H9 (cell line): ENCODE data around the gene SSH3. TPM values are rescaled to one million over a fixed set of nuclear protein-coding genes. Genes with fewer than 3 reads are reported as not detected.

Source experiments
- DNase-seq: peaks from one replicate; pipeline ENCODE4 v3.0.0-alpha.2; 2017
- H2AFZ ChIP-seq: one replicate; pipeline ENCODE4 v1.6.1; 2013; ENCODE audit warnings: mild to moderate bottlenecking, low read length, control low read depth, moderate library complexity
- H2AK5ac ChIP-seq: 2 replicates; pipeline ENCODE4 v1.6.1; 2013; ENCODE audit warnings: low read length, control low read depth, mixed read lengths; ENCODE audit not compliant: insufficient read length
- H2BK120ac ChIP-seq: one replicate; pipeline ENCODE4 v1.6.1; 2013; ENCODE audit warnings: low read depth, mild to moderate bottlenecking, low read length, control low read depth, inconsistent platforms; ENCODE audit not compliant: poor library complexity, severe bottlenecking
- H2BK12ac ChIP-seq: 2 replicates; pipeline ENCODE4 v1.6.1; 2013; ENCODE audit warnings: low read length, control low read depth, mixed read lengths, low read depth; ENCODE audit not compliant: insufficient read length
- H2BK15ac ChIP-seq: 2 replicates; pipeline ENCODE4 v1.6.1; 2013; ENCODE audit warnings: low read depth, low read length, control low read depth
- H2BK20ac ChIP-seq: one replicate; pipeline ENCODE4 v1.6.1; 2013; ENCODE audit warnings: low read depth, mild to moderate bottlenecking, low read length, control low read depth, inconsistent platforms; ENCODE audit not compliant: poor library complexity, severe bottlenecking
- H2BK5ac ChIP-seq: 2 replicates; pipeline ENCODE4 v1.6.1; 2013; ENCODE audit warnings: low read length, control low read depth, mixed read lengths; ENCODE audit not compliant: insufficient read length
- H3K14ac ChIP-seq: 2 replicates; pipeline ENCODE4 v1.6.1; 2013; ENCODE audit warnings: low read length, control low read depth; ENCODE audit not compliant: insufficient read depth
- H3K18ac ChIP-seq: 2 replicates; pipeline ENCODE4 v1.6.1; 2013; ENCODE audit warnings: low read depth, mild to moderate bottlenecking, mixed read lengths, low read length, control low read depth; ENCODE audit not compliant: insufficient read length
- H3K23ac ChIP-seq: 2 replicates; pipeline ENCODE4 v1.6.1; 2013; ENCODE audit warnings: low read length, control low read depth, mixed read lengths, low read depth; ENCODE audit not compliant: insufficient read length
- H3K23me2 ChIP-seq: 2 replicates; pipeline ENCODE4 v1.6.1; 2013; ENCODE audit warnings: low read depth, mild to moderate bottlenecking, mixed read lengths, low read length, control low read depth; ENCODE audit not compliant: insufficient read length, poor library complexity, severe bottlenecking
- H3K27ac ChIP-seq: 2 replicates; pipeline ENCODE4 v1.5.1; 2013; ENCODE audit warnings: low read length, control low read depth, mixed read lengths, low read depth; ENCODE audit not compliant: insufficient read length
- H3K27me3 ChIP-seq: 2 replicates; pipeline ENCODE4 v1.6.1; 2013; ENCODE audit warnings: low read length, control low read depth, inconsistent platforms; ENCODE audit not compliant: insufficient read depth
- H3K4ac ChIP-seq: 2 replicates; pipeline ENCODE4 v1.6.1; 2013; ENCODE audit warnings: low read depth, mild to moderate bottlenecking, control low read depth, inconsistent platforms, low read length, moderate library complexity
- H3K4me1 ChIP-seq: 2 replicates; pipeline ENCODE4 v1.6.1; 2013; ENCODE audit warnings: low read length, control low read depth, inconsistent platforms; ENCODE audit not compliant: insufficient read depth
- H3K4me2 ChIP-seq: 2 replicates; pipeline ENCODE4 v1.6.1; 2013; ENCODE audit warnings: low read length, control low read depth, mixed read lengths; ENCODE audit not compliant: insufficient read length, insufficient read depth
- H3K56ac ChIP-seq: 2 replicates; pipeline ENCODE4 v1.6.1; 2013; ENCODE audit warnings: low read depth, mild to moderate bottlenecking, mixed read lengths, low read length, control low read depth; ENCODE audit not compliant: insufficient read length
- H3K79me1 ChIP-seq: 2 replicates; pipeline ENCODE4 v1.6.1; 2013; ENCODE audit warnings: low read depth, mild to moderate bottlenecking, moderate library complexity, low read length, control low read depth, inconsistent platforms; ENCODE audit not compliant: insufficient read depth, poor library complexity, severe bottlenecking
- H3K79me2 ChIP-seq: 2 replicates; pipeline ENCODE4 v1.6.1; 2013; ENCODE audit warnings: low read length, control low read depth, inconsistent platforms; ENCODE audit not compliant: insufficient read depth
- H3K9ac ChIP-seq: 2 replicates; pipeline ENCODE4 v1.6.1; 2013; ENCODE audit warnings: low read length, control low read depth, mixed read lengths; ENCODE audit not compliant: insufficient read length; ENCODE audit errors: extremely low read depth
- H3K9me3 ChIP-seq: one replicate; pipeline ENCODE4 v1.6.1; 2013; ENCODE audit warnings: low read depth, low read length, inconsistent platforms; ENCODE audit not compliant: control insufficient read depth
- H3T11ph ChIP-seq: one replicate; pipeline ENCODE4 v1.6.1; 2013; ENCODE audit warnings: mild to moderate bottlenecking, low read length, control low read depth, inconsistent platforms
- H4K20me1 ChIP-seq: one replicate; pipeline ENCODE4 v1.6.1; 2013; ENCODE audit not compliant: control insufficient read depth, insufficient read length, insufficient read depth
- H4K5ac ChIP-seq: 2 replicates; pipeline ENCODE4 v1.6.1; 2013; ENCODE audit warnings: low read depth, mild to moderate bottlenecking, mixed read lengths, low read length, control low read depth; ENCODE audit not compliant: insufficient read length
- H4K8ac ChIP-seq: replicated peaks from 2 replicates; pipeline ENCODE4 v1.6.1; 2013; ENCODE audit warnings: low read length, control low read depth, mixed read lengths, low read depth; ENCODE audit not compliant: insufficient read length
- H4K91ac ChIP-seq: 2 replicates; pipeline ENCODE4 v1.6.1; 2013; ENCODE audit warnings: low read depth, mild to moderate bottlenecking, moderate library complexity, mixed read lengths, low read length, control low read depth; ENCODE audit not compliant: insufficient read length
- H3K27ac Mint-ChIP-seq, 3 experiments: 2 replicates in 2 of 3; 3 replicates in 1 of 3; pipeline ENCODE4 v1.8.0; 2020 to 2021; ENCODE audit warnings: mixed read lengths in 3 of 3, mild to moderate bottlenecking in 1 of 3, moderate library complexity in 1 of 3
- H3K27me3 Mint-ChIP-seq: 2 replicates; pipeline ENCODE4 v1.8.0; 2021; ENCODE audit warnings: low read depth, mild to moderate bottlenecking, moderate library complexity, mixed read lengths
- H3K36me3 Mint-ChIP-seq, 3 experiments: 2 replicates in 2 of 3; 3 replicates in 1 of 3; pipeline ENCODE4 v1.8.0; 2020 to 2021; ENCODE audit warnings: low read depth in 3 of 3, mixed read lengths in 3 of 3; ENCODE audit not compliant: insufficient read depth in 1 of 3
- H3K4me1 Mint-ChIP-seq, 2 experiments: 2 replicates each; pipeline ENCODE4 v1.8.0; 2020; ENCODE audit warnings: mixed read lengths in 2 of 2
- H3K4me3 Mint-ChIP-seq, 2 experiments: 2 replicates in 1 of 2; 3 replicates in 1 of 2; pipeline ENCODE4 v1.8.0; 2020 to 2021; ENCODE audit warnings: mild to moderate bottlenecking in 2 of 2, mixed read lengths in 2 of 2, moderate library complexity in 1 of 2
- H3K9me3 Mint-ChIP-seq, 2 experiments: 2 replicates in 1 of 2; 3 replicates in 1 of 2; pipeline ENCODE4 v1.8.0; 2020; ENCODE audit warnings: mild to moderate bottlenecking in 2 of 2, mixed read lengths in 2 of 2, moderate library complexity in 1 of 2
- WGBS: extraction: QIAGEN DNeasy Blood & Tissue Kit; methylation state at CpG from one replicate; pipeline ENCODE4 v1.1.7; 2013; ENCODE audit warnings: missing lambda C conversion rate, low lambda C conversion rate, mixed read lengths; ENCODE audit not compliant: insufficient read length; ENCODE audit errors: extremely low coverage; 5-methylcytosine and 5-hydroxymethylcytosine counted together
- total RNA-seq: library from RNA; stranded (reverse); gene quantifications from 2 replicates; pipeline ENCODE4 v1.2.1, GENCODE V29; 2021
- TF ChIP-seq, protein P1 (sequence below): fragments of 200-600 bp; sonication (generic); conservative IDR thresholded peaks from 3 replicates; pipeline ENCODE4 v1.8.0; 2021; ENCODE audit warnings: antibody characterized with exemption, mild to moderate bottlenecking

Gene SSH3
- total RNA-seq, 1 experiment from 2014 or later: 42.2 TPM

- no peak overlapping the region for H3K18ac ChIP-seq
- Mint-ChIP-seq H3K4me1 (peaks cover 4% of the 10 kb centered on the region in 2 experiments), H3K36me3 (peaks cover 0 to 10% (median 5%) of the 10 kb centered on the region in 3 experiments; a peak in 5 of 7 replicates), H3K4me3 (no peak overlapping the region), H3K27me3 (peaks cover 28% of the 10 kb centered on the region), H3K9me3 (no peaks in the 10 kb centered on the region; a peak in 1 of 5 replicates), H3K27ac (no peak overlapping the region)
- peaks cover 14% of the 10 kb centered on the region for H3K23me2 ChIP-seq
- H3K56ac ChIP-seq: no peak overlapping the region
- no peak overlapping the region for H2BK12ac ChIP-seq
- no peaks in the 10 kb centered on the region for H3K4me1 ChIP-seq
- H2BK120ac ChIP-seq: no peak overlapping the region
- no CpG with 5 or more reads among the region's 2 CpGs for WGBS
- no peak overlapping the region for H2BK5ac ChIP-seq
- no peak overlapping the region for H4K5ac ChIP-seq
- H2BK20ac ChIP-seq: no peak overlapping the region
- no peak overlapping the region for H4K91ac ChIP-seq
- H3K4me2 ChIP-seq: no peak overlapping the region
- H3K23ac ChIP-seq: no peak overlapping the region
- no peak overlapping the region for H4K8ac ChIP-seq
- H4K20me1 ChIP-seq: peaks cover 3% of the 10 kb centered on the region
- H3K14ac ChIP-seq: no peak overlapping the region
- DNase-seq: no peak
- peaks cover 11% of the 10 kb centered on the region for H3K27me3 ChIP-seq
- TF ChIP-seq, protein P1, sequence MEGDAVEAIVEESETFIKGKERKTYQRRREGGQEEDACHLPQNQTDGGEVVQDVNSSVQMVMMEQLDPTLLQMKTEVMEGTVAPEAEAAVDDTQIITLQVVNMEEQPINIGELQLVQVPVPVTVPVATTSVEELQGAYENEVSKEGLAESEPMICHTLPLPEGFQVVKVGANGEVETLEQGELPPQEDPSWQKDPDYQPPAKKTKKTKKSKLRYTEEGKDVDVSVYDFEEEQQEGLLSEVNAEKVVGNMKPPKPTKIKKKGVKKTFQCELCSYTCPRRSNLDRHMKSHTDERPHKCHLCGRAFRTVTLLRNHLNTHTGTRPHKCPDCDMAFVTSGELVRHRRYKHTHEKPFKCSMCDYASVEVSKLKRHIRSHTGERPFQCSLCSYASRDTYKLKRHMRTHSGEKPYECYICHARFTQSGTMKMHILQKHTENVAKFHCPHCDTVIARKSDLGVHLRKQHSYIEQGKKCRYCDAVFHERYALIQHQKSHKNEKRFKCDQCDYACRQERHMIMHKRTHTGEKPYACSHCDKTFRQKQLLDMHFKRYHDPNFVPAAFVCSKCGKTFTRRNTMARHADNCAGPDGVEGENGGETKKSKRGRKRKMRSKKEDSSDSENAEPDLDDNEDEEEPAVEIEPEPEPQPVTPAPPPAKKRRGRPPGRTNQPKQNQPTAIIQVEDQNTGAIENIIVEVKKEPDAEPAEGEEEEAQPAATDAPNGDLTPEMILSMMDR: no peak
- H3K4ac ChIP-seq: no peak overlapping the region
- no peaks in the 10 kb centered on the region for H3K79me1 ChIP-seq
- no peaks in the 10 kb centered on the region for H3K9me3 ChIP-seq
- H2AFZ ChIP-seq: no peak overlapping the region
- H2BK15ac ChIP-seq: no peak overlapping the region
- H3K9ac ChIP-seq: no peak overlapping the region
- H3K27ac ChIP-seq: no peak overlapping the region
- H2AK5ac ChIP-seq: no peak overlapping the region
- H3K79me2 ChIP-seq: no peaks in the 10 kb centered on the region
- no peak overlapping the region for H3T11ph ChIP-seq
Measured at GRCh38 chr11:67314218-67314617, 10.9 kb downstream of the SSH3 start.
